ENCODE results near the gene CXorf58.
"Not testable (repeated sequence)": the region's sequence is repeated elsewhere in the genome, so short reads cannot be mapped to it uniquely, and the experiment has no call there.

Gene CXorf58

GRCh38 chrX:23907498-23908218, at the start of gene CXorf58, which contains the start of gene APOO:
TSS of gene CXorf58 (plus strand) at chrX:23908006. CDS start at chrX:23910303, 2,297 bp downstream.
TSS of gene APOO (minus strand) at chrX:23907938. CDS start at chrX:23907702, 236 bp downstream.
- DNase-seq (ENCODE audit: low read depth in 2 of 2) = peak; percentile 76 to 86

- DNase-seq (ENCODE audit: low read depth in 2 of 2) = not testable (repeated sequence)
Measured at GRCh38 chrX:23859238-23859637, 48.6 kb upstream of the CXorf58 start.

GRCh38 chrX:23861215-23861896, 46.5 kb upstream of the CXorf58 start:
- no peak for DNase-seq (ENCODE audit: low read depth in 2 of 2)

- not testable (repeated sequence) for DNase-seq (ENCODE audit: low read depth in 2 of 2)
Measured at GRCh38 chrX:23861952-23862351, 45.9 kb upstream of the CXorf58 start.

- no peak for DNase-seq (ENCODE audit: low read depth in 2 of 2)
Measured at GRCh38 chrX:23864742-23865326, 43.0 kb upstream of the CXorf58 start.

- DNase-seq (ENCODE audit: low read depth in 2 of 2) = no peak
Measured at GRCh38 chrX:23870041-23870440, 37.8 kb upstream of the CXorf58 start.

- DNase-seq (ENCODE audit: low read depth in 2 of 2) = no peak
Measured at GRCh38 chrX:23871905-23872546, 35.8 kb upstream of the CXorf58 start.

- DNase-seq (ENCODE audit: low read depth in 2 of 2) = no peak
Measured at GRCh38 chrX:23879380-23880090, 28.3 kb upstream of the CXorf58 start.

- no peak for DNase-seq (ENCODE audit: low read depth in 2 of 2)
Measured at GRCh38 chrX:23883737-23884354, 24.0 kb upstream of the CXorf58 start.

- DNase-seq (ENCODE audit: low read depth in 2 of 2) = no peak
Measured at GRCh38 chrX:23884427-23885024, 23.3 kb upstream of the CXorf58 start.

- DNase-seq (ENCODE audit: low read depth in 2 of 2) = no peak
Measured at GRCh38 chrX:23885803-23886202, 22.0 kb upstream of the CXorf58 start.

- DNase-seq (ENCODE audit: low read depth in 2 of 2) = no peak
Measured at GRCh38 chrX:23887451-23887850, 20.4 kb upstream of the CXorf58 start.

GRCh38 chrX:23887918-23888317, 19.9 kb upstream of the CXorf58 start:
- no peak for DNase-seq (ENCODE audit: low read depth in 2 of 2)

- no peak for DNase-seq (ENCODE audit: low read depth in 2 of 2)
Measured at GRCh38 chrX:23888887-23889501, 18.8 kb upstream of the CXorf58 start.

- no peak for DNase-seq (ENCODE audit: low read depth in 2 of 2)
Measured at GRCh38 chrX:23890933-23891332, 16.9 kb upstream of the CXorf58 start.

- not testable (repeated sequence) for DNase-seq (ENCODE audit: low read depth in 2 of 2)
Measured at GRCh38 chrX:23894993-23895392, 12.8 kb upstream of the CXorf58 start.

- DNase-seq (ENCODE audit: low read depth in 2 of 2) = not testable (repeated sequence)
Measured at GRCh38 chrX:23896539-23896938, 11.3 kb upstream of the CXorf58 start.

GRCh38 chrX:23896981-23897380, 10.8 kb upstream of the CXorf58 start:
- no peak for DNase-seq (ENCODE audit: low read depth in 2 of 2)

GRCh38 chrX:23898412-23898959, 9.3 kb upstream of the CXorf58 start:
- no peak for DNase-seq (ENCODE audit: low read depth in 2 of 2)

- no peak for DNase-seq (ENCODE audit: low read depth in 2 of 2)
Measured at GRCh38 chrX:23900220-23900797, 7.5 kb upstream of the CXorf58 start.

All from stimulated activated CD8-positive, alpha-beta memory T cell treated with anti-CD3 and anti-CD28 coated beads, Interleukin-7, amount 100 ng/mL, for 4 hours (primary cell).